Osteocyte (in vitro differentiated cells): ENCODE measurements around the gene ANKRD44. TPM values are rescaled to one million over a fixed set of nuclear protein-coding genes. Genes with fewer than 3 reads are reported as not detected.

ENCODE experiments used
- DNase-seq: peaks from one replicate; pipeline ENCODE4 v3.0.0; 2021; ENCODE audit warnings: mixed read lengths; ENCODE audit not compliant: unreplicated experiment; ENCODE audit errors: extremely low spot score
- H3K27ac Mint-ChIP-seq: one replicate; pipeline ENCODE4 v1.8.0; 2021; ENCODE audit warnings: mild to moderate bottlenecking, mixed read lengths; ENCODE audit not compliant: unreplicated experiment
- H3K27me3 Mint-ChIP-seq: one replicate; pipeline ENCODE4 v1.8.0; 2021; ENCODE audit warnings: mixed read lengths; ENCODE audit not compliant: unreplicated experiment
- H3K36me3 Mint-ChIP-seq: one replicate; pipeline ENCODE4 v1.8.0; 2021; ENCODE audit warnings: mixed read lengths; ENCODE audit not compliant: unreplicated experiment
- H3K4me1 Mint-ChIP-seq: one replicate; pipeline ENCODE4 v1.8.0; 2021; ENCODE audit warnings: mixed read lengths; ENCODE audit not compliant: unreplicated experiment
- H3K4me3 Mint-ChIP-seq: one replicate; pipeline ENCODE4 v1.8.0; 2021; ENCODE audit warnings: mild to moderate bottlenecking, moderate library complexity, mixed read lengths; ENCODE audit not compliant: unreplicated experiment
- H3K9me3 Mint-ChIP-seq: one replicate; pipeline ENCODE4 v1.8.0; 2021; ENCODE audit warnings: mixed read lengths; ENCODE audit not compliant: unreplicated experiment
- total RNA-seq: library from RNA; stranded (reverse); gene quantifications from 2 replicates; pipeline ENCODE4 v1.2.1, GENCODE V29; 2021
- TF ChIP-seq, protein P1 (sequence below): fragments of 200-600 bp; sonication (generic); IDR thresholded peaks from 2 replicates; pipeline ENCODE4 v1.5.0; 2021; ENCODE audit warnings: antibody characterized with exemption, mild to moderate bottlenecking, moderate library complexity

ANKRD44 gene
- total RNA-seq, 1 donor from 2014 or later: 16.6 TPM

DNA sequence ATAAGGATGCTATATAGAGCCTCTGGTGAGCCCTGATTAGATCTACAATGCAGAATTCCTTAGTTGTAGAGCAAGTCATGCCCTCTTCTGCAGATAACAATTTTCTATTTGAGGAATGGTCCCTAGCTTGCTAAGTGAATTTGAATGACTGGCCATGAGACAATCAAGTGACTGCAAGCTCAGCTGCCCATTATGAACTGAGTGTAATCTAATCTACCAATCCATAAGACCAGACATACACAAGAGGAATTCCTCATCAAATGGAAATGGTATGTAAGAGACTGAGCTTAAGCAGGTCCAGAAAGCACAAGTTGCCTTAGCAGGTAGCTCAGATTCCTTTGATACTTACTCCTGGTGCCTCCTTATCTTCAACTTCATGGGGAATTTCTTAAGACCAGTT, 4.8 kb upstream of the ANKRD44 start:
- DNase-seq: no peak
- Mint-ChIP-seq H3K27me3 (peaks cover 8% of the 10 kb centered on the region), H3K36me3 (no peaks in the 10 kb centered on the region), H3K4me3 (no peak overlapping the region), H3K9me3 (no peaks in the 10 kb centered on the region), H3K4me1 (peaks cover 4% of the 10 kb centered on the region), H3K27ac (no peak overlapping the region)
- TF ChIP-seq, protein P1, sequence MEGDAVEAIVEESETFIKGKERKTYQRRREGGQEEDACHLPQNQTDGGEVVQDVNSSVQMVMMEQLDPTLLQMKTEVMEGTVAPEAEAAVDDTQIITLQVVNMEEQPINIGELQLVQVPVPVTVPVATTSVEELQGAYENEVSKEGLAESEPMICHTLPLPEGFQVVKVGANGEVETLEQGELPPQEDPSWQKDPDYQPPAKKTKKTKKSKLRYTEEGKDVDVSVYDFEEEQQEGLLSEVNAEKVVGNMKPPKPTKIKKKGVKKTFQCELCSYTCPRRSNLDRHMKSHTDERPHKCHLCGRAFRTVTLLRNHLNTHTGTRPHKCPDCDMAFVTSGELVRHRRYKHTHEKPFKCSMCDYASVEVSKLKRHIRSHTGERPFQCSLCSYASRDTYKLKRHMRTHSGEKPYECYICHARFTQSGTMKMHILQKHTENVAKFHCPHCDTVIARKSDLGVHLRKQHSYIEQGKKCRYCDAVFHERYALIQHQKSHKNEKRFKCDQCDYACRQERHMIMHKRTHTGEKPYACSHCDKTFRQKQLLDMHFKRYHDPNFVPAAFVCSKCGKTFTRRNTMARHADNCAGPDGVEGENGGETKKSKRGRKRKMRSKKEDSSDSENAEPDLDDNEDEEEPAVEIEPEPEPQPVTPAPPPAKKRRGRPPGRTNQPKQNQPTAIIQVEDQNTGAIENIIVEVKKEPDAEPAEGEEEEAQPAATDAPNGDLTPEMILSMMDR: no peak

DNA sequence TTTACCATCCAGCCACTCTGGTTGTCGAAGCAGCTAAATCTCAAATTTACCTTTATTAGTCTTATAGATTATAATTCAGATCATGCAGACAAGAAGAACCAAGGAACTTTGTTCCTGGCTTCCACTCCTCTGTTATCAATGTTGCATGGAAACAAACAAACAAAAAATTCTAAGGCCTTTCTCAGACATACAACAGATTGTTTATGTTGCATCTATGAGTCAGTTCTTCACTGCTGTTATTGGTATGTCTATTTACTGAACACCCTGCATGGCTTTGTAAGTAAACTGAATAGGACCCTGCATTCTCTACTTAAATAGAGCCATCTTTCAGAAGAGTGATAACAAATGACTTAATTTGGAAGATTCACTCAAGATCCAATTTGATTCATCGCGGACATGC, 1.6 kb upstream of the ANKRD44 start:
- Mint-ChIP-seq H3K4me3 (no peak overlapping the region), H3K9me3 (no peaks in the 10 kb centered on the region)

DNA sequence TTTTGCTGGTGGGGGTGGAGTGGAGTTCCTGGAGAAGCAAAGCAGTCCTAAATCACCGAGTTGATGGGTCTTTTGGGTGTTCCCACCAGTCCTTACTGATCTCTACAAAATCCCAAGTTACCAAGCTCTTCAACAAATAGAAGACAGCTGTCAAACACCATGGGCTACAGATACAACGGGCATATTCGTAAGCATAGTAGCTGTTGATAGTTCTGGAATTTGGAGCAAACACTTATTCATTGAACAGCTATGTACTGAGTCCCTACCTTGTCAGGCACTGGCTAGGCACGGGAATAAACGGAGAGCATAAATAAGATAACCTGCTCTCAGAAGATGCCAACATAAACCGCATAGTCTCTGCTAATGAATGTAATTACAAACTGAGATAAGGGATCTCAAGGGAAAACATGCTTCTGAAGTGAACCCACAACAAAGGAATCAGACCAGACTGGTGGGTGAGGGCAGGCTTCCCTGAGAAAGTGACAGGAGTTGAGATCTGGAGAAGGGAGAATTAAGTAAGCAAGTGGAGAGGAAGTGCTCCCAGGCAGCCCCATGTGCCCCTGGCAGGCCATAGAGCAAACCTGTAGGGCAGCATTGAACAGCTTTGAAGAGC, 947 bp upstream of the ANKRD44 start:
- H3K9me3 Mint-ChIP-seq: no peaks in the 10 kb centered on the region
- H3K36me3 Mint-ChIP-seq: no peaks in the 10 kb centered on the region
- DNase-seq: no peak
- peaks cover 8% of the 10 kb centered on the region for H3K27me3 Mint-ChIP-seq
- peak overlapping the region; percentile 75 for H3K4me3 Mint-ChIP-seq
- H3K27ac Mint-ChIP-seq: peak overlapping the region; percentile 60
- peaks cover 7% of the 10 kb centered on the region for H3K4me1 Mint-ChIP-seq
- TF ChIP-seq, protein P1: no peak

More for the DNA sequence above, 1.6 kb upstream of the ANKRD44 start:
- peaks cover 7% of the 10 kb centered on the region for H3K4me1 Mint-ChIP-seq
- TF ChIP-seq, protein P1: no peak
- no peak overlapping the region for H3K27ac Mint-ChIP-seq
- no peak for DNase-seq
- H3K27me3 Mint-ChIP-seq: peaks cover 8% of the 10 kb centered on the region
- no peaks in the 10 kb centered on the region for H3K36me3 Mint-ChIP-seq

DNA sequence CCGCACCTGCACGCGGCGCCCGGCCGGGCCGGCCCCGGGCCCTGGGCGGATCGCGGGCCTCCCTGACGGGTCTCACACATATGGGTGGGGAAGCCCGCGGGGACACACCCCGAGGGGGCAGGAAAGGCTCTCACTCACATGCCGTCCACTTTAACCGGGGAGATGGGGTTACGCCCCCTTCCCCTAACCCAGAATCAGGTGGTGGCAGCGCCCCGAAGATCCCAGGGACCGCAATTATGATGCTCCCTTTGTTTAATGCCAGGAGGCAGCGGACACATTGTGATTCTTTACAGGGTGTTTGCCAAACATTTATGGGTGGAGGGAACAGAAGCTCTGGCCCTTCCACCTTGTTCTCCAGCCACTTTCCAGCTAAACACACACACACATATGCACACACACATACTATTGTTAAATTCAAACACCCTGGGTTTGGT, 424 bp upstream of the ANKRD44 start:
- Mint-ChIP-seq H3K27me3 (peaks cover 7% of the 10 kb centered on the region), H3K27ac (peak overlapping the region; percentile 60), H3K4me3 (peak overlapping the region; percentile 75), H3K4me1 (peaks cover 7% of the 10 kb centered on the region), H3K36me3 (no peaks in the 10 kb centered on the region), H3K9me3 (no peaks in the 10 kb centered on the region)
- TF ChIP-seq, protein P1: no peak
- no peak for DNase-seq

DNA sequence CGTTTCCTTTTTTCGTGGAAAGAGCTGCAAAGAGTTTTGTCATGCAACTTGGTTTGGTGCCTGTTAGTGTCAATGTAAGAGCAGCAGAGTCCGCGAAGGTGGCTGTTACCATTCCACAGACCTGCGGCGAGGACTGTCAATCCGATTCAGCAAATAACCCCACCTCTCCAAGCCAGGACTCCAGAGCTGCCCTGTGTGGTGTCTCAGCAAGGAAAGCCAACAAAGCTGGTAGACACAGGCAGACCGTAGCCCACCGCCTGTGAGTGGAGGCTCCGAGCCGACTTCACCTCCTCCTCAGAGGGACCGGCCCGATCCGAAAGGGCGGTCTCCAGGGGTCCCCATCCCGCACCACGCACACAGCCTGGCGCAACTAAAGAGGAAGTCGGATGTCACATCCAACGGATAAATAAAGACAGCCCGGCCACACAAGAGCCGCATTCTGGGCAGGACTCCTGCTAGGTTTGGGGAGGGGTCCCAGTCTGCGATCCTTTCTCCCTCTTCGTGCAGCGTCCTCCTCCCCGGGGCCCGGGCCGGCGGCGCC, 819 bp downstream of the ANKRD44 start:
- peaks cover 4% of the 10 kb centered on the region for H3K27me3 Mint-ChIP-seq
- DNase-seq: no peak

More for the DNA sequence above, 819 bp downstream of the ANKRD44 start:
- TF ChIP-seq, protein P1: no peak
- peak overlapping the region; percentile 89 for H3K4me3 Mint-ChIP-seq
- peak overlapping the region; percentile 81 for H3K27ac Mint-ChIP-seq
- H3K9me3 Mint-ChIP-seq: no peaks in the 10 kb centered on the region
- H3K36me3 Mint-ChIP-seq: no peaks in the 10 kb centered on the region
- H3K4me1 Mint-ChIP-seq: peaks cover 7% of the 10 kb centered on the region
